Endothelial cell (in vitro differentiated cells): Measurements from ENCODE around the gene TTI1. TPM values are rescaled to one million over a fixed set of nuclear protein-coding genes. Genes with fewer than 3 reads are reported as not detected.

Source experiments
- DNase-seq: peaks from one replicate; pipeline ENCODE4 v3.0.0; 2021; ENCODE audit warnings: low spot score
- H3K27ac Mint-ChIP-seq: one replicate; pipeline ENCODE4 v1.8.0; 2021; ENCODE audit warnings: mixed read lengths, inconsistent platforms; ENCODE audit not compliant: unreplicated experiment
- H3K27me3 Mint-ChIP-seq: one replicate; pipeline ENCODE4 v1.8.0; 2021; ENCODE audit warnings: mild to moderate bottlenecking, moderate library complexity, mixed read lengths, inconsistent platforms; ENCODE audit not compliant: unreplicated experiment
- H3K36me3 Mint-ChIP-seq: one replicate; pipeline ENCODE4 v1.8.0; 2021; ENCODE audit warnings: mild to moderate bottlenecking, low read depth, mixed read lengths, inconsistent platforms; ENCODE audit not compliant: unreplicated experiment
- H3K4me1 Mint-ChIP-seq: one replicate; pipeline ENCODE4 v1.8.0; 2021; ENCODE audit warnings: mild to moderate bottlenecking, mixed read lengths, inconsistent platforms; ENCODE audit not compliant: unreplicated experiment
- H3K4me3 Mint-ChIP-seq: one replicate; pipeline ENCODE4 v1.8.0; 2021; ENCODE audit warnings: mild to moderate bottlenecking, mixed read lengths, inconsistent platforms; ENCODE audit not compliant: unreplicated experiment
- H3K9me3 Mint-ChIP-seq: one replicate; pipeline ENCODE4 v1.8.0; 2021; ENCODE audit warnings: mixed read lengths, inconsistent platforms; ENCODE audit not compliant: unreplicated experiment
- CTCF ChIP-seq: fragments of 200-600 bp; sonication (generic); IDR thresholded peaks from one replicate; pipeline ENCODE4 v1.5.0; 2021; ENCODE audit warnings: antibody characterized with exemption; ENCODE audit not compliant: unreplicated experiment
- total RNA-seq: library from RNA; stranded (reverse); fragmentation: NEBNext Ultra II Directional; extraction: Animal tissue kit (Norgen Biotek cat#: 25700); gene quantifications from one replicate; pipeline ENCODE4 v1.2.1, GENCODE V29; 2021; ENCODE audit not compliant: unreplicated experiment

Gene TTI1
- total RNA-seq, 1 donor from 2014 or later: 31.9 TPM

- Mint-ChIP-seq H3K4me3 (no peak overlapping the region), H3K27me3 (peaks cover 7% of the 10 kb centered on the region), H3K36me3 (no peaks in the 10 kb centered on the region), H3K27ac (no peak overlapping the region), H3K4me1 (peaks cover 33% of the 10 kb centered on the region), H3K9me3 (no peaks in the 10 kb centered on the region)
- no peak for DNase-seq
- no peak for TF ChIP-seq CTCF
These were observed 3.8 kb downstream of the TTI1 start for GRCh38 chr20:38029453-38029852.

GRCh38 chr20:38024496-38024895, 8.8 kb downstream of the TTI1 start:
- TF ChIP-seq CTCF: no peak
- Mint-ChIP-seq H3K9me3 (no peaks in the 10 kb centered on the region), H3K27ac (peak overlapping the region; percentile 72), H3K27me3 (peaks cover 3% of the 10 kb centered on the region), H3K36me3 (peaks cover 5% of the 10 kb centered on the region), H3K4me3 (no peak overlapping the region), H3K4me1 (peaks cover 22% of the 10 kb centered on the region)
- DNase-seq: no peak

- Mint-ChIP-seq H3K27me3 (peaks cover 3% of the 10 kb centered on the region), H3K27ac (peak overlapping the region; percentile 59), H3K4me3 (no peak overlapping the region), H3K36me3 (peaks cover 7% of the 10 kb centered on the region), H3K4me1 (peaks cover 19% of the 10 kb centered on the region), H3K9me3 (no peaks in the 10 kb centered on the region)
- no peak for TF ChIP-seq CTCF
- no peak for DNase-seq
These were observed 9.9 kb downstream of the TTI1 start for GRCh38 chr20:38023181-38024001.

- Mint-ChIP-seq H3K27ac (no peak overlapping the region), H3K4me3 (no peak overlapping the region), H3K27me3 (peaks cover 8% of the 10 kb centered on the region), H3K36me3 (peaks cover 29% of the 10 kb centered on the region), H3K4me1 (peaks cover 19% of the 10 kb centered on the region), H3K9me3 (no peaks in the 10 kb centered on the region)
- TF ChIP-seq CTCF: no peak
- no peak for DNase-seq
These were observed 12.0 kb downstream of the TTI1 start for GRCh38 chr20:38021087-38021772.

DNA sequence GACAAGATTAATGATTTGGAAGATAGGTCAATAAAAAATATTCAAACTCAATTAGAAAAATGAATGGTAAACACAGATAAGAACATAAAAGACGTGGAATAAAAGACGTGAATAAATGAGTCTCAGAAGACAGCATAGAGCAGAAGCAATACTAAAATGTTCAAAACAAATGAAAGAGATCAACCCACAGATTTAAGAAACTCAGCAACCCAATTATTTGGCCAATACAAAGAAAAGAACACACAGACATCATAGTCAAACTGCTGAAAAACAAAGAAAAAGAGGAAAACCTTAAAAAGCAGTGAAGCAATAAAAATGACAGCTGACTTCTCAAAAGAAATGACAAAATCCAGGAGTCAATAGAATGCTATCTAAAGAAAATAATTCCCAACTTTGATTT, 14.9 kb downstream of the TTI1 start:
- H3K36me3 Mint-ChIP-seq: peaks cover 48% of the 10 kb centered on the region
- H3K4me1 Mint-ChIP-seq: peaks cover 25% of the 10 kb centered on the region
- peak overlapping the region; percentile 38 for H3K4me3 Mint-ChIP-seq
- TF ChIP-seq CTCF: no peak
- peaks cover 5% of the 10 kb centered on the region for H3K27me3 Mint-ChIP-seq
- H3K27ac Mint-ChIP-seq: no peak overlapping the region
- H3K9me3 Mint-ChIP-seq: no peaks in the 10 kb centered on the region
- DNase-seq: no peak
